T follicular helper cell (primary cell): ENCODE measurements around the gene RPS6KC1.
"Not testable (repeated sequence)": the region's sequence is repeated elsewhere in the genome, so short reads cannot be mapped to it uniquely, and the experiment has no call there.

ENCODE experiments used
- DNase-seq: peaks from one replicate; pipeline ENCODE4 v3.0.0-alpha.2; 2020; ENCODE audit warnings: low read depth

RPS6KC1 gene

GRCh38 chr1:213286235-213286634 is 235.2 kb downstream of the RPS6KC1 start:
- no peak for DNase-seq

- DNase-seq: no peak
Measured at GRCh38 chr1:213287987-213288386, 236.9 kb downstream of the RPS6KC1 start.

- DNase-seq: no peak
Measured at GRCh38 chr1:213291526-213291925, 240.5 kb downstream of the RPS6KC1 start.

- no peak for DNase-seq
Measured at GRCh38 chr1:213292614-213293013, 241.6 kb downstream of the RPS6KC1 start.

- DNase-seq: no peak
Measured at GRCh38 chr1:213295860-213296259, 244.8 kb downstream of the RPS6KC1 start.

GRCh38 chr1:213296558-213296957 is 245.5 kb downstream of the RPS6KC1 start:
- DNase-seq: no peak

- DNase-seq: no peak
Measured at GRCh38 chr1:213297021-213297420, 246.0 kb downstream of the RPS6KC1 start.

GRCh38 chr1:213300433-213300832 is 249.4 kb downstream of the RPS6KC1 start:
- no peak for DNase-seq

- not testable (repeated sequence) for DNase-seq
Measured at GRCh38 chr1:213301524-213301923, 250.5 kb downstream of the RPS6KC1 start.

- DNase-seq: no peak
Measured at GRCh38 chr1:213303286-213303685, 252.2 kb downstream of the RPS6KC1 start.

- no peak for DNase-seq
Measured at GRCh38 chr1:213315571-213315970, 264.5 kb downstream of the RPS6KC1 start.

- not testable (repeated sequence) for DNase-seq
Measured at GRCh38 chr1:213318458-213318857, 267.4 kb downstream of the RPS6KC1 start.

GRCh38 chr1:213320191-213320870 is 269.3 kb downstream of the RPS6KC1 start:
- no peak for DNase-seq
